Caco-2 (cell line): Measurements from ENCODE around the gene AMFR. TPM values are rescaled to one million over a fixed set of nuclear protein-coding genes. Genes with fewer than 3 reads are reported as not detected.

ENCODE experiments used
- BruUV-seq: library from RNA; stranded (reverse); fragments of 400-500 nt; replicated peaks from 2 replicates; lab custom pipeline; 2021; lab: Mats Ljungman, UMichigan
- CTCF ChIA-PET: fragments of 300-600 bp; sonication (Branson Sonifier 250); formaldehyde crosslinking; loops from one replicate; lab custom pipeline; 2022; ENCODE audit warnings: antibody characterized with exemption; lab: Charles Lee
- POLR2A ChIA-PET: fragments of 300-600 bp; sonication (Branson Sonifier 250); formaldehyde crosslinking; loops from one replicate; lab custom pipeline; 2022; ENCODE audit warnings: antibody characterized with exemption; lab: Charles Lee
- DNase-seq, 2 experiments: peaks; one replicate each; pipeline versions ENCODE4 v3.0.0 to v3.0.0-alpha.2; 2020 to 2022
- H3K27me3 ChIP-seq: replicated peaks from 2 replicates; pipeline ENCODE4 v1.6.0; 2011; ENCODE audit warnings: low read length; ENCODE audit not compliant: control insufficient read depth, insufficient read depth
- H3K36me3 ChIP-seq: 2 replicates; pipeline ENCODE4 v1.5.1; 2011; ENCODE audit warnings: low read length; ENCODE audit not compliant: control insufficient read depth, insufficient read depth
- H3K4me1 ChIP-seq: fragments of 250-450 bp; sonication (Bioruptor Pico); 2 replicates; pipeline ENCODE4 v1.5.1; 2020; ENCODE audit warnings: mild to moderate bottlenecking
- H3K4me3 ChIP-seq: 2 replicates; pipeline ENCODE4 v1.5.1; 2011; ENCODE audit warnings: low read depth, mild to moderate bottlenecking, control low read depth, low read length
- H3K9me3 ChIP-seq: fragments of 250-450 bp; sonication (Bioruptor Pico); 2 replicates; pipeline ENCODE4 v1.5.1; 2020; ENCODE audit warnings: mild to moderate bottlenecking, moderate library complexity
- H3K27ac Mint-ChIP-seq: one replicate; pipeline ENCODE4 v1.8.0; 2022; ENCODE audit warnings: mixed read lengths; ENCODE audit not compliant: unreplicated experiment
- H3K27me3 Mint-ChIP-seq: one replicate; pipeline ENCODE4 v1.8.0; 2022; ENCODE audit warnings: mixed read lengths; ENCODE audit not compliant: insufficient read depth, unreplicated experiment
- H3K36me3 Mint-ChIP-seq: one replicate; pipeline ENCODE4 v1.8.0; 2022; ENCODE audit warnings: mild to moderate bottlenecking, mixed read lengths; ENCODE audit not compliant: insufficient read depth, unreplicated experiment
- H3K4me1 Mint-ChIP-seq: one replicate; pipeline ENCODE4 v1.8.0; 2022; ENCODE audit warnings: low read depth, mixed read lengths; ENCODE audit not compliant: unreplicated experiment
- H3K4me3 Mint-ChIP-seq: one replicate; pipeline ENCODE4 v1.8.0; 2022; ENCODE audit warnings: mild to moderate bottlenecking, moderate library complexity, mixed read lengths; ENCODE audit not compliant: unreplicated experiment
- H3K9me3 Mint-ChIP-seq: one replicate; pipeline ENCODE4 v1.8.0; 2022; ENCODE audit warnings: mixed read lengths; ENCODE audit not compliant: unreplicated experiment
- CTCF ChIP-seq, 2 experiments: fragments of 200-600 bp in 1 of 2; IDR thresholded peaks; 1 replicate in 1 of 2; 2 replicates in 1 of 2; pipeline versions ENCODE4 v1.5.1 to v1.8.0; 2011 to 2022; ENCODE audit warnings: antibody characterized with exemption in 1 of 2, control low read depth in 1 of 2, inconsistent platforms in 1 of 2, low read depth in 1 of 2, low read length in 1 of 2, mild to moderate bottlenecking in 1 of 2, moderate library complexity in 1 of 2; ENCODE audit not compliant: insufficient read depth in 1 of 2, severe bottlenecking in 1 of 2, unreplicated experiment in 1 of 2
- intact Hi-C: fragments of 100-400 bp; cut with micrococcal nuclease; formaldehyde crosslinking; loops from one replicate; pipeline ENCODE4 v1.10.0; 2022; ENCODE audit not compliant: unreplicated experiment
- total RNA-seq: library from RNA; stranded (reverse); gene quantifications from 2 replicates; pipeline ENCODE4 v1.2.3, GENCODE V29; 2022

The AMFR gene
- total RNA-seq, 1 experiment from 2014 or later: 106 TPM

GRCh38 chr16:56346131-56346890 is 79.0 kb downstream of the AMFR start:
- no peak for DNase-seq
- Mint-ChIP-seq H3K4me3 (no peak overlapping the region), H3K4me1 (no peaks in the 10 kb centered on the region), H3K27ac (no peak overlapping the region), H3K9me3 (no peaks in the 10 kb centered on the region), H3K27me3 (no peaks in the 10 kb centered on the region), H3K36me3 (no peaks in the 10 kb centered on the region)
- intact Hi-C loops: no loop called here
- Histone ChIP-seq H3K9me3 (no peaks in the 10 kb centered on the region), H3K36me3 (no peaks in the 10 kb centered on the region), H3K4me1 (no peaks in the 10 kb centered on the region), H3K4me3 (no peak overlapping the region), H3K27me3 (no peaks in the 10 kb centered on the region; the same call in 1 of the 2 replicates)
- ChIA-PET POLR2A (no interaction called here), CTCF (interaction anchor here (1.3 kb wide), 1 partner anchor 10 kb away, joined by 5 read pairs; no protein-coding TSS in a partner anchor)
- no TSS peak for BruUV-seq
- no peak for TF ChIP-seq CTCF (IDR thresholded peaks at IDR 0.05; ENCODE audit: insufficient read depth in 1 of 2, low read depth in 1 of 2, low read length in 1 of 2, severe bottlenecking in 1 of 2, unreplicated experiment in 1 of 2)

GRCh38 chr16:56345406-56346050 is 79.8 kb downstream of the AMFR start:
- ChIA-PET POLR2A (no interaction called here), CTCF (no interaction called here)
- Mint-ChIP-seq H3K36me3 (no peaks in the 10 kb centered on the region), H3K9me3 (no peaks in the 10 kb centered on the region), H3K27ac (no peak overlapping the region), H3K4me3 (no peak overlapping the region), H3K4me1 (no peaks in the 10 kb centered on the region), H3K27me3 (no peaks in the 10 kb centered on the region)
- H3K27me3 ChIP-seq: no peaks in the 10 kb centered on the region
- no peak for DNase-seq
- intact Hi-C loops: no loop called here
- TF ChIP-seq CTCF (IDR thresholded peaks at IDR 0.05; ENCODE audit: insufficient read depth in 1 of 2, low read depth in 1 of 2, low read length in 1 of 2, severe bottlenecking in 1 of 2, unreplicated experiment in 1 of 2): no peak
- no peaks in the 10 kb centered on the region for H3K36me3 ChIP-seq
- no peaks in the 10 kb centered on the region for H3K9me3 ChIP-seq
- H3K4me3 ChIP-seq: no peak overlapping the region
- H3K4me1 ChIP-seq: no peaks in the 10 kb centered on the region
- no TSS peak for BruUV-seq

GRCh38 chr16:56344518-56345405 is 80.6 kb downstream of the AMFR start:
- no peaks in the 10 kb centered on the region for H3K4me1 Mint-ChIP-seq
- DNase-seq: no peak
- no peak overlapping the region for H3K4me3 Mint-ChIP-seq
- Histone ChIP-seq H3K4me1 (no peaks in the 10 kb centered on the region), H3K27me3 (no peaks in the 10 kb centered on the region), H3K36me3 (no peaks in the 10 kb centered on the region), H3K4me3 (no peak overlapping the region), H3K9me3 (no peaks in the 10 kb centered on the region)
- no peak for TF ChIP-seq CTCF (IDR thresholded peaks at IDR 0.05; ENCODE audit: insufficient read depth in 1 of 2, low read depth in 1 of 2, low read length in 1 of 2, severe bottlenecking in 1 of 2, unreplicated experiment in 1 of 2)
- BruUV-seq: no TSS peak
- POLR2A ChIA-PET: no interaction called here
- no peak overlapping the region for H3K27ac Mint-ChIP-seq
- H3K27me3 Mint-ChIP-seq: no peaks in the 10 kb centered on the region
- CTCF ChIA-PET: no interaction called here
- no peaks in the 10 kb centered on the region for H3K9me3 Mint-ChIP-seq
- intact Hi-C loops: no loop called here
- H3K36me3 Mint-ChIP-seq: no peaks in the 10 kb centered on the region
